Neural progenitor cell (in vitro differentiated cells): Measurements from ENCODE around the gene CAPN12. TPM values are rescaled to one million over a fixed set of nuclear protein-coding genes. Genes with fewer than 3 reads are reported as not detected.

Experiments used
- DNase-seq: peaks from one replicate; pipeline ENCODE4 v3.0.0-alpha.2; 2016; ENCODE audit warnings: low spot score
- H2AFZ ChIP-seq: fragments of 200-600 bp; sonication (generic); replicated peaks from 2 replicates; pipeline ENCODE4 v1.6.1; 2016; ENCODE audit warnings: antibody characterized with exemption
- H3F3A ChIP-seq: fragments of 200-600 bp; sonication (generic); 2 replicates; pipeline ENCODE4 v1.6.1; 2016; ENCODE audit warnings: antibody characterized with exemption, low read depth
- H3K27ac ChIP-seq: fragments of 200-600 bp; sonication (generic); 2 replicates; pipeline ENCODE4 v1.5.1; 2016; ENCODE audit warnings: mild to moderate bottlenecking
- H3K27me3 ChIP-seq: fragments of 200-600 bp; sonication (generic); 2 replicates; pipeline ENCODE4 v1.6.1; 2016; ENCODE audit warnings: mild to moderate bottlenecking, moderate library complexity
- H3K36me3 ChIP-seq: fragments of 200-600 bp; sonication (generic); 2 replicates; pipeline ENCODE4 v1.5.1; 2016
- H3K4me1 ChIP-seq: fragments of 200-600 bp; sonication (generic); 2 replicates; pipeline ENCODE4 v1.6.1; 2016; ENCODE audit warnings: mixed run types
- H3K4me2 ChIP-seq: fragments of 200-600 bp; sonication (generic); 2 replicates; pipeline ENCODE4 v1.6.1; 2016
- H3K4me3 ChIP-seq: fragments of 200-600 bp; sonication (generic); 2 replicates; pipeline ENCODE4 v1.5.1; 2016
- H3K79me2 ChIP-seq: fragments of 200-600 bp; sonication (generic); 2 replicates; pipeline ENCODE4 v1.6.1; 2016; ENCODE audit warnings: low read depth
- H3K9ac ChIP-seq: fragments of 200-600 bp; sonication (generic); 2 replicates; pipeline ENCODE4 v1.6.1; 2016
- H3K9me3 ChIP-seq: fragments of 200-600 bp; sonication (generic); 2 replicates; pipeline ENCODE4 v1.5.1; 2016; ENCODE audit warnings: low read depth
- H4K20me1 ChIP-seq: fragments of 200-600 bp; sonication (generic); 2 replicates; pipeline ENCODE4 v1.6.1; 2016; ENCODE audit warnings: low read depth
- H3K27ac Mint-ChIP-seq: 3 replicates; pipeline ENCODE4 v1.8.0; 2021; ENCODE audit warnings: mixed read lengths
- H3K27me3 Mint-ChIP-seq: 2 replicates; pipeline ENCODE4 v1.8.0; 2022; ENCODE audit warnings: low read depth, mild to moderate bottlenecking, inconsistent platforms, moderate library complexity, mixed read lengths; ENCODE audit not compliant: insufficient read depth
- H3K36me3 Mint-ChIP-seq: 3 replicates; pipeline ENCODE4 v1.8.0; 2021; ENCODE audit warnings: mixed read lengths
- H3K4me1 Mint-ChIP-seq: 3 replicates; pipeline ENCODE4 v1.8.0; 2021; ENCODE audit warnings: mixed read lengths
- H3K4me3 Mint-ChIP-seq: 3 replicates; pipeline ENCODE4 v1.8.0; 2021; ENCODE audit warnings: mild to moderate bottlenecking, moderate library complexity, mixed read lengths
- H3K9me3 Mint-ChIP-seq: 3 replicates; pipeline ENCODE4 v1.8.0; 2020; ENCODE audit warnings: mixed read lengths
- CTCF ChIP-seq: fragments of 200-600 bp; sonication (generic); IDR thresholded peaks from 2 replicates; pipeline ENCODE4 v1.5.1; 2017; ENCODE audit warnings: antibody characterized with exemption, mild to moderate bottlenecking
- EZH2 ChIP-seq: fragments of 200-600 bp; sonication (generic); IDR thresholded peaks from 2 replicates; pipeline ENCODE4 v1.6.1; 2017; ENCODE audit warnings: antibody characterized with exemption, mild to moderate bottlenecking, moderate library complexity
- EZH2phosphoT487 ChIP-seq: fragments of 200-600 bp; sonication (generic); IDR thresholded peaks from 2 replicates; pipeline ENCODE4 v1.6.1; 2017; ENCODE audit warnings: antibody characterized with exemption
- total RNA-seq: library from RNA; depleted of rRNA; stranded (reverse); fragments of >200 nt; gene quantifications from 2 replicates; pipeline ENCODE4 v1.2.3, GENCODE V29; 2015; ENCODE audit warnings: low replicate concordance

CAPN12 gene
- total RNA-seq, 1 donor from 2014 or later = 1.0 TPM

- Histone ChIP-seq H3K9ac (no peak overlapping the region), H3K27ac (no peak overlapping the region), H4K20me1 (peaks cover 4% of the 10 kb centered on the region), H3K4me2 (no peak overlapping the region), H3F3A (no peaks in the 10 kb centered on the region), H3K27me3 (no peaks in the 10 kb centered on the region), H3K9me3 (no peaks in the 10 kb centered on the region), H3K4me3 (no peak overlapping the region), H2AFZ (no peak overlapping the region), H3K4me1 (no peaks in the 10 kb centered on the region), H3K79me2 (no peaks in the 10 kb centered on the region), H3K36me3 (no peaks in the 10 kb centered on the region)
- Mint-ChIP-seq H3K4me3 (no peak overlapping the region), H3K27ac (no peak overlapping the region), H3K4me1 (peaks cover 2% of the 10 kb centered on the region), H3K36me3 (peaks cover 7% of the 10 kb centered on the region), H3K9me3 (no peaks in the 10 kb centered on the region), H3K27me3 (no peaks in the 10 kb centered on the region)
- no peak for DNase-seq
- TF ChIP-seq EZH2phosphoT487 = no peak
These were observed 27.2 kb downstream of the CAPN12 start for GRCh38 chr19:38717051-38717450.

DNA sequence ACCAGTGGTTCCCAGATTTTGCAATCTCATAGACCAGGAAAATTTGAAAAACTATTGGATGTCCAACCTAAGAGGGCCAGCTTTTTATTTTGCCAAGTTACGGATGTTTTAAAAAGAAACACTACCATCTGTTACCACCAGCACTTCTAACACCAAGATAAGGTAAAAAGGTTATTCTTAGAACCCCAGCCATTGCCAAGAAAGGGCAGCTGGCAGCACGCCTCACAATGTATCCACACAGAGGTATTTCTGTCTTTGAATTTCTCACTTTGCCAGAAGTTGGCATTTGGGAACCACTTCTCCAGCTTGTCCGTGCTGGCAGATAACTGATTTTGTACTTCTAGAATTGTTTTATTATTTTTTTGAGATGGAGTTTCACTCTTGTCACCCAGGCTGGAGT, 28.7 kb downstream of the CAPN12 start:
- H3K27me3 ChIP-seq = no peaks in the 10 kb centered on the region
- H3F3A ChIP-seq = no peaks in the 10 kb centered on the region
- peaks cover 3% of the 10 kb centered on the region for H3K27me3 Mint-ChIP-seq
- TF ChIP-seq EZH2 (no peak), EZH2phosphoT487 (no peak), CTCF (no peak)
- H3K79me2 ChIP-seq = no peaks in the 10 kb centered on the region
- H3K9me3 Mint-ChIP-seq = no peaks in the 10 kb centered on the region
- H3K9me3 ChIP-seq = no peaks in the 10 kb centered on the region
- H3K27ac Mint-ChIP-seq = no peak overlapping the region
- no peaks in the 10 kb centered on the region for H3K36me3 ChIP-seq
- peaks cover 5% of the 10 kb centered on the region for H3K36me3 Mint-ChIP-seq
- no peaks in the 10 kb centered on the region for H3K4me1 ChIP-seq
- H3K4me3 ChIP-seq = no peak overlapping the region
- H3K4me1 Mint-ChIP-seq = no peaks in the 10 kb centered on the region
- H3K4me2 ChIP-seq = no peak overlapping the region
- H4K20me1 ChIP-seq = peaks cover 6% of the 10 kb centered on the region
- no peak overlapping the region for H2AFZ ChIP-seq
- DNase-seq = no peak
- no peak overlapping the region for H3K9ac ChIP-seq
- H3K4me3 Mint-ChIP-seq = no peak overlapping the region
- H3K27ac ChIP-seq = no peak overlapping the region

GRCh38 chr19:38714354-38714778, 29.9 kb downstream of the CAPN12 start:
- Mint-ChIP-seq H3K4me3 (no peak overlapping the region), H3K27ac (no peak overlapping the region), H3K27me3 (peaks cover 3% of the 10 kb centered on the region), H3K4me1 (no peaks in the 10 kb centered on the region), H3K36me3 (peaks cover 5% of the 10 kb centered on the region), H3K9me3 (no peaks in the 10 kb centered on the region)
- Histone ChIP-seq H3K4me1 (no peaks in the 10 kb centered on the region), H3K9me3 (no peaks in the 10 kb centered on the region), H3K79me2 (no peaks in the 10 kb centered on the region), H3K4me2 (no peak overlapping the region), H4K20me1 (peaks cover 6% of the 10 kb centered on the region), H3K9ac (no peak overlapping the region), H3K4me3 (no peak overlapping the region), H3K27me3 (no peaks in the 10 kb centered on the region), H3K27ac (no peak overlapping the region), H2AFZ (no peak overlapping the region), H3F3A (no peaks in the 10 kb centered on the region), H3K36me3 (no peaks in the 10 kb centered on the region)
- no peak for DNase-seq
- no peak for TF ChIP-seq EZH2
- TF ChIP-seq CTCF = no peak
- TF ChIP-seq EZH2phosphoT487 = no peak

- H4K20me1 ChIP-seq = peaks cover 6% of the 10 kb centered on the region
- no peak overlapping the region for H3K4me3 ChIP-seq
- no peak for TF ChIP-seq EZH2phosphoT487
- TF ChIP-seq EZH2 = no peak
- no peak for TF ChIP-seq CTCF
- H3K9ac ChIP-seq = no peak overlapping the region
- no peak for DNase-seq
- H3K79me2 ChIP-seq = no peaks in the 10 kb centered on the region
- H3K36me3 ChIP-seq = no peaks in the 10 kb centered on the region
- Mint-ChIP-seq H3K4me1 (no peaks in the 10 kb centered on the region), H3K4me3 (no peak overlapping the region), H3K36me3 (peaks cover 7% of the 10 kb centered on the region), H3K27me3 (peaks cover 3% of the 10 kb centered on the region), H3K27ac (peak overlapping the region; percentile 68), H3K9me3 (no peaks in the 10 kb centered on the region)
- no peak overlapping the region for H3K27ac ChIP-seq
- no peaks in the 10 kb centered on the region for H3K9me3 ChIP-seq
- no peaks in the 10 kb centered on the region for H3K27me3 ChIP-seq
- H3K4me1 ChIP-seq = no peaks in the 10 kb centered on the region
- no peak overlapping the region for H3K4me2 ChIP-seq
- no peak overlapping the region for H2AFZ ChIP-seq
- no peaks in the 10 kb centered on the region for H3F3A ChIP-seq
These were observed 30.4 kb downstream of the CAPN12 start for GRCh38 chr19:38713865-38714264.
